ENCODE measurements around the gene TMEM35B.
"Not testable (repeated sequence)": the region's sequence is repeated elsewhere in the genome, so short reads cannot be mapped to it uniquely, and the experiment has no call there.

- TF ChIP-seq CTCF, POLR2A (IDR thresholded peaks at IDR 0.05): not testable (repeated sequence)
Observed at GRCh38 chr1:34967672-34968071, 17.5 kb downstream of the TMEM35B start.
